Measurements from ENCODE around the gene ATE1.

The ATE1 gene

GRCh38 chr10:121753726-121754476, 173.9 kb downstream of the ATE1 start:
- peak; percentile 17 for DNase-seq (ENCODE audit: low read depth)
- TF ChIP-seq POLR2A (IDR thresholded peaks at IDR 0.05; ENCODE audit: extremely low read depth, insufficient read length) (no peak), CTCF (IDR thresholded peaks at IDR 0.05; ENCODE audit: low read depth, low read length) (no peak), MYC (IDR thresholded peaks at IDR 0.05; ENCODE audit: low read depth, low read length) (no peak), MAX (IDR thresholded peaks at IDR 0.05; ENCODE audit: low read depth, low read length) (no peak)
- no peak overlapping the region for H3K4me3 ChIP-seq (ENCODE audit: low read depth, low read length)

- TF ChIP-seq CTCF (IDR thresholded peaks at IDR 0.05; ENCODE audit: low read depth, low read length) (no peak), MAX (IDR thresholded peaks at IDR 0.05; ENCODE audit: low read depth, low read length) (no peak), MYC (IDR thresholded peaks at IDR 0.05; ENCODE audit: low read depth, low read length) (no peak)
- DNase-seq (ENCODE audit: low read depth) = no peak
- H3K4me3 ChIP-seq (ENCODE audit: low read depth, low read length) = no peak overlapping the region
These were observed 176.6 kb downstream of the ATE1 start for GRCh38 chr10:121751191-121751760.

GRCh38 chr10:121747163-121747775, 180.6 kb downstream of the ATE1 start:
- no peak for DNase-seq (ENCODE audit: low read depth)
- TF ChIP-seq CTCF (IDR thresholded peaks at IDR 0.05; ENCODE audit: low read depth, low read length) = no peak
- TF ChIP-seq POLR2A (IDR thresholded peaks at IDR 0.05; ENCODE audit: extremely low read depth, insufficient read length) = no peak
- TF ChIP-seq MYC (IDR thresholded peaks at IDR 0.05; ENCODE audit: low read depth, low read length) = no peak
- no peak for TF ChIP-seq MAX (IDR thresholded peaks at IDR 0.05; ENCODE audit: low read depth, low read length)
- H3K4me3 ChIP-seq (ENCODE audit: low read depth, low read length) = no peak overlapping the region

GRCh38 chr10:121741248-121741792, 186.5 kb downstream of the ATE1 start:
- H3K4me3 ChIP-seq (ENCODE audit: low read depth, low read length) = no peak overlapping the region
- TF ChIP-seq MYC (IDR thresholded peaks at IDR 0.05; ENCODE audit: low read depth, low read length) (no peak), POLR2A (IDR thresholded peaks at IDR 0.05; ENCODE audit: extremely low read depth, insufficient read length) (no peak), MAX (IDR thresholded peaks at IDR 0.05; ENCODE audit: low read depth, low read length) (no peak)
- no peak for DNase-seq (ENCODE audit: low read depth)

GRCh38 chr10:121740069-121740468, 187.8 kb downstream of the ATE1 start:
- TF ChIP-seq POLR2A (IDR thresholded peaks at IDR 0.05; ENCODE audit: extremely low read depth, insufficient read length) (no peak), CTCF (IDR thresholded peaks at IDR 0.05; ENCODE audit: low read depth, low read length) (no peak), MYC (IDR thresholded peaks at IDR 0.05; ENCODE audit: low read depth, low read length) (no peak), MAX (IDR thresholded peaks at IDR 0.05; ENCODE audit: low read depth, low read length) (no peak)
- DNase-seq (ENCODE audit: low read depth) = no peak
- H3K4me3 ChIP-seq (ENCODE audit: low read depth, low read length) = no peak overlapping the region

GRCh38 chr10:121739114-121739513, 188.7 kb downstream of the ATE1 start:
- TF ChIP-seq MAX (IDR thresholded peaks at IDR 0.05; ENCODE audit: low read depth, low read length) (no peak), CTCF (IDR thresholded peaks at IDR 0.05; ENCODE audit: low read depth, low read length) (no peak), POLR2A (IDR thresholded peaks at IDR 0.05; ENCODE audit: extremely low read depth, insufficient read length) (no peak), MYC (IDR thresholded peaks at IDR 0.05; ENCODE audit: low read depth, low read length) (no peak)
- H3K4me3 ChIP-seq (ENCODE audit: low read depth, low read length) = no peak overlapping the region
- DNase-seq (ENCODE audit: low read depth) = no peak
